ENCODE results near the gene CDC42BPB. TPM values are rescaled to one million over a fixed set of nuclear protein-coding genes. Genes with fewer than 3 reads are reported as not detected.

Gene CDC42BPB
- total and polyA plus RNA-seq, 2 of the 13 experiments (the other 11 are each of a cell fraction or from before 2014, with no cell fraction given), result 19.7 to 32.3 TPM

DNA sequence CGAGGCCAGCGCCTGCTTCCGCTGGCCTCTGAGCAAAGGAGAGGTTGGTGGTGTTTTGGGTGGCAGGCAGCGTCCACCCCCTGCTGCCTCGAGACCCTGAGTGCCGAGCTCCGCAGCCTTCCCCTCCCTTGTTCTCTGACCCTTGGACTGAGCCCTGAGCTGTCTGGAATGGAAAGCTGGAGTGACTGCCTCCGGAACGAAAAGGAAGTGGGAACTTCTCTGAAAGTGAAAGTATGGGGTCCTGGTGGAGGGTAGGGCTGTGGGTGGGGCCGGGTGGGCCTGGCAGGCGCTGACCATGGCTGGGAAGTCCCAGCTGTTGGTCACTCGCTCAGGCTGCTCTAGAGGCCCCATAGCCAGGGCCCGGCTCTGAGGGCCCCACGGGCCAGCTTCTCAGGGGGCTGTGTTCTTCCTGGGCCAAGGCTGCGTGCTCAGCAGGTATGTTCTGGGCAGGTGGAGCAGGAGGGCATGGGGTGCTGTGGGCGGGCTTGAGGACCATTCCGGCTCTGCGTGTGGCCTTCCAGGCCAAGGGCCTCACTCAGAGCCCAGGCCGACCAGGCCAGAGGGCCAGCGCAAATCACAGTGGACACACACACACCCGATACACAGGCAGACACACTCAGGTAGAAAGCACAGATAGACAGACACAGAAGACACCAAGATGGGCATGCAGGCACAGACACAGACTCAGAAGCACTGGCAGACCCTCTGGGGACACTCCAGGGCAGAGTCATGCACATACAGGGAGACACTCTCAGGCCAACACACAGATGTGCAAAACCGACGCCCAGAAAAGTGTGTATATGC is 37.3 kb upstream of the CDC42BPB start, which contains the start of gene EXOC3L4 (continued):
- TF ChIP-seq, protein P1, sequence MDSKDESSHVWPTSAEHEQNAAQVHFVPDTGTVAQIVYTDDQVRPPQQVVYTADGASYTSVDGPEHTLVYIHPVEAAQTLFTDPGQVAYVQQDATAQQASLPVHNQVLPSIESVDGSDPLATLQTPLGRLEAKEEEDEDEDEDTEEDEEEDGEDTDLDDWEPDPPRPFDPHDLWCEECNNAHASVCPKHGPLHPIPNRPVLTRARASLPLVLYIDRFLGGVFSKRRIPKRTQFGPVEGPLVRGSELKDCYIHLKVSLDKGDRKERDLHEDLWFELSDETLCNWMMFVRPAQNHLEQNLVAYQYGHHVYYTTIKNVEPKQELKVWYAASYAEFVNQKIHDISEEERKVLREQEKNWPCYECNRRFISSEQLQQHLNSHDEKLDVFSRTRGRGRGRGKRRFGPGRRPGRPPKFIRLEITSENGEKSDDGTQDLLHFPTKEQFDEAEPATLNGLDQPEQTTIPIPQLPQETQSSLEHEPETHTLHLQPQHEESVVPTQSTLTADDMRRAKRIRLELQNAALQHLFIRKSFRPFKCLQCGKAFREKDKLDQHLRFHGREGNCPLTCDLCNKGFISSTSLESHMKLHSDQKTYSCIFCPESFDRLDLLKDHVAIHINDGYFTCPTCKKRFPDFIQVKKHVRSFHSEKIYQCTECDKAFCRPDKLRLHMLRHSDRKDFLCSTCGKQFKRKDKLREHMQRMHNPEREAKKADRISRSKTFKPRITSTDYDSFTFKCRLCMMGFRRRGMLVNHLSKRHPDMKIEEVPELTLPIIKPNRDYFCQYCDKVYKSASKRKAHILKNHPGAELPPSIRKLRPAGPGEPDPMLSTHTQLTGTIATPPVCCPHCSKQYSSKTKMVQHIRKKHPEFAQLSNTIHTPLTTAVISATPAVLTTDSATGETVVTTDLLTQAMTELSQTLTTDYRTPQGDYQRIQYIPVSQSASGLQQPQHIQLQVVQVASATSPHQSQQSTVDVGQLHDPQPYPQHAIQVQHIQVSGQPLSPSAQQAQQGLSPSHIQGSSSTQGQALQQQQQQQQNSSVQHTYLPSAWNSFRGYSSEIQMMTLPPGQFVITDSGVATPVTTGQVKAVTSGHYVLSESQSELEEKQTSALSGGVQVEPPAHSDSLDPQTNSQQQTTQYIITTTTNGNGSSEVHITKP (CRISPR knock-in tag; IDR thresholded peaks at IDR 0.05; ENCODE audit: low read depth), result peak; percentile 91
- TF ChIP-seq TAF1 (CRISPR knock-in tag; IDR thresholded peaks at IDR 0.05) (peak; percentile 58), CBX5 (CRISPR knock-in tag; IDR thresholded peaks at IDR 0.05; ENCODE audit: borderline replicate concordance) (no peak), KDM6A (CRISPR knock-in tag; IDR thresholded peaks at IDR 0.05; ENCODE audit: low read depth) (no peak), ZNF20 (CRISPR knock-in tag; IDR thresholded peaks at IDR 0.05) (no peak), ZFP82 (CRISPR knock-in tag; IDR thresholded peaks at IDR 0.05; ENCODE audit: borderline replicate concordance) (peak; percentile 61; the same call in 1 of the 2 replicates), TOPORS (CRISPR knock-in tag; IDR thresholded peaks at IDR 0.05) (peak; percentile 42; the same call in 1 of the 2 replicates), ZNF280D (CRISPR knock-in tag; IDR thresholded peaks at IDR 0.05) (no peak; the same call in 1 of the 2 replicates), ZFP36L1 (CRISPR knock-in tag; IDR thresholded peaks at IDR 0.05) (0 out of 2 replicates have a peak, but pooled peaks have one; percentile 16), DNMT3B (CRISPR knock-in tag; conservative IDR thresholded peaks at IDR 0.05) (no peak; the same call in 1 of the 2 replicates), ZBTB21 (CRISPR knock-in tag; IDR thresholded peaks at IDR 0.05) (no peak), ZNF562 (CRISPR knock-in tag; IDR thresholded peaks at IDR 0.05; ENCODE audit: borderline replicate concordance) (no peak), POLR2A (IDR thresholded peaks at IDR 0.05; ENCODE audit: insufficient read depth in 1 of 2, low read depth in 2 of 2, low read length in 2 of 2) (peak in 1 of 2 experiments; percentile 38; a peak in 1 of 4 replicates), MAFK (conservative IDR thresholded peaks at IDR 0.05 in 1 of 2, IDR thresholded peaks at IDR 0.05 in 1 of 2; ENCODE audit: low read length in 2 of 2) (no peak), JUNB (CRISPR knock-in tag; IDR thresholded peaks at IDR 0.05; ENCODE audit: borderline replicate concordance) (no peak), ZSCAN29 (CRISPR knock-in tag; conservative IDR thresholded peaks at IDR 0.05) (0 out of 2 replicates have a peak, but pooled peaks have one; percentile 62), PRMT3 (CRISPR knock-in tag; IDR thresholded peaks at IDR 0.05; ENCODE audit: borderline replicate concordance, low read depth) (no peak), ZNF510 (CRISPR knock-in tag; IDR thresholded peaks at IDR 0.05; ENCODE audit: low read depth) (no peak), ZNF781 (CRISPR knock-in tag; IDR thresholded peaks at IDR 0.05; ENCODE audit: borderline replicate concordance, not compliant biosample characterization) (no peak), ZMYM4 (CRISPR knock-in tag; IDR thresholded peaks at IDR 0.05) (0 out of 2 replicates have a peak, but pooled peaks have one; percentile 15), ZNF558 (CRISPR knock-in tag; IDR thresholded peaks at IDR 0.05; ENCODE audit: borderline replicate concordance) (0 out of 2 replicates have a peak, but pooled peaks have one; percentile 44), ZNF816 (CRISPR knock-in tag; IDR thresholded peaks at IDR 0.05; ENCODE audit: borderline replicate concordance) (no peak), ZNF570 (CRISPR knock-in tag; IDR thresholded peaks at IDR 0.05; ENCODE audit: borderline replicate concordance) (no peak)
